Measurements from ENCODE around the gene TMEM51. TPM values are rescaled to one million over a fixed set of nuclear protein-coding genes. Genes with fewer than 3 reads are reported as not detected.

TMEM51 gene
- total RNA-seq, result 4.7 TPM
- long read RNA-seq, partial matches to known transcripts, result 0 of 2 reads
- long read RNA-seq, other reads (novel, unspliced or antisense), result 0 of 2 reads

GRCh38 chr1:15153184-15153841, at the start of gene TMEM51:
Gene TMEM51 (plus strand): TSS chr1:15153747. CDS start chr1:15215088, 61,341 bp downstream.
- DNase-seq (ENCODE audit: missing footprints) (peak; percentile 77), ATAC-seq (peak; percentile 78)
- intact Hi-C loops (cut with DNase I), result loop anchor here (2.0 to 10.0 kb wide), 3 partner anchors 25 to 151 kb away; no protein-coding TSS in a partner anchor

- intact Hi-C loops (cut with DNase I), result no loop called here
- DNase-seq (ENCODE audit: missing footprints) (no peak), ATAC-seq (peak; percentile 16)
Measured at GRCh38 chr1:15103906-15104305, 49.6 kb upstream of the TMEM51 start.

- DNase-seq (ENCODE audit: missing footprints), result no peak
- intact Hi-C loops (cut with DNase I), result no loop called here
Measured at GRCh38 chr1:15104768-15105167, 48.8 kb upstream of the TMEM51 start.

GRCh38 chr1:15106608-15107007, 46.9 kb upstream of the TMEM51 start:
- ATAC-seq (no peak), DNase-seq (ENCODE audit: missing footprints) (peak; percentile 79)
- intact Hi-C loops (cut with DNase I), result no loop called here

More at GRCh38 chr1:15104768-15105167, 48.8 kb upstream of the TMEM51 start:
- no peak for ATAC-seq

- DNase-seq (ENCODE audit: missing footprints) (no peak), ATAC-seq (no peak)
- intact Hi-C loops (cut with DNase I), result no loop called here
Measured at GRCh38 chr1:15107058-15107687, 46.4 kb upstream of the TMEM51 start.

GRCh38 chr1:15107911-15108310, 45.6 kb upstream of the TMEM51 start:
- DNase-seq (ENCODE audit: missing footprints), result no peak
- intact Hi-C loops (cut with DNase I), result no loop called here
- ATAC-seq, result no peak

- ATAC-seq (no peak), DNase-seq (ENCODE audit: missing footprints) (no peak)
- intact Hi-C loops (cut with DNase I), result no loop called here
Measured at GRCh38 chr1:15110128-15110866, 43.2 kb upstream of the TMEM51 start.

- DNase-seq (ENCODE audit: missing footprints) (no peak), ATAC-seq (no peak)
- intact Hi-C loops (cut with DNase I), result no loop called here
Measured at GRCh38 chr1:15110867-15111230, 42.7 kb upstream of the TMEM51 start.

GRCh38 chr1:15113146-15113545, 40.4 kb upstream of the TMEM51 start:
- intact Hi-C loops (cut with DNase I), result no loop called here
- ATAC-seq (no peak), DNase-seq (ENCODE audit: missing footprints) (no peak)

- DNase-seq (ENCODE audit: missing footprints), result no peak
- ATAC-seq, result no peak
- intact Hi-C loops (cut with DNase I), result no loop called here
Measured at GRCh38 chr1:15114884-15115283, 38.7 kb upstream of the TMEM51 start.

GRCh38 chr1:15115542-15116330, 37.8 kb upstream of the TMEM51 start:
- DNase-seq (ENCODE audit: missing footprints) (no peak), ATAC-seq (no peak)
- intact Hi-C loops (cut with DNase I), result no loop called here

- no peak for DNase-seq (ENCODE audit: missing footprints)
- intact Hi-C loops (cut with DNase I), result no loop called here
- ATAC-seq, result no peak
Measured at GRCh38 chr1:15116966-15117365, 36.6 kb upstream of the TMEM51 start.

GRCh38 chr1:15117671-15118325, 35.7 kb upstream of the TMEM51 start:
- intact Hi-C loops (cut with DNase I), result no loop called here
- no peak for ATAC-seq

GRCh38 chr1:15118579-15118978, 35.0 kb upstream of the TMEM51 start:
- intact Hi-C loops (cut with DNase I), result no loop called here
- ATAC-seq (no peak), DNase-seq (ENCODE audit: missing footprints) (no peak)

More at GRCh38 chr1:15117671-15118325, 35.7 kb upstream of the TMEM51 start:
- no peak for DNase-seq (ENCODE audit: missing footprints)

GRCh38 chr1:15120251-15120945, 33.1 kb upstream of the TMEM51 start:
- intact Hi-C loops (cut with DNase I), result no loop called here
- DNase-seq (ENCODE audit: missing footprints), result no peak
- ATAC-seq, result no peak

GRCh38 chr1:15122331-15122730, 31.2 kb upstream of the TMEM51 start:
- no peak for DNase-seq (ENCODE audit: missing footprints)
- intact Hi-C loops (cut with DNase I), result no loop called here
- no peak for ATAC-seq

- DNase-seq (ENCODE audit: missing footprints) (no peak), ATAC-seq (no peak)
- intact Hi-C loops (cut with DNase I), result no loop called here
Measured at GRCh38 chr1:15123270-15123669, 30.3 kb upstream of the TMEM51 start.

GRCh38 chr1:15123925-15124324, 29.6 kb upstream of the TMEM51 start:
- no peak for DNase-seq (ENCODE audit: missing footprints)
- intact Hi-C loops (cut with DNase I), result no loop called here
- ATAC-seq, result no peak
